Ishikawa (cell line): ENCODE measurements around the gene FGFR1OP2.

Experiments used
- CEBPB ChIP-seq: IDR thresholded peaks from 2 replicates; pipeline ENCODE4 v1.6.1; 2012
- CREB1 ChIP-seq: IDR thresholded peaks from 2 replicates; pipeline ENCODE4 v1.6.1; 2012; ENCODE audit warnings: low read depth
- EGR1 ChIP-seq: IDR thresholded peaks from 2 replicates; pipeline ENCODE4 v1.6.1; 2012
- EP300 ChIP-seq: IDR thresholded peaks from 2 replicates; pipeline ENCODE4 v1.6.1; 2012; ENCODE audit warnings: borderline replicate concordance
- FOXM1 ChIP-seq: IDR thresholded peaks from 2 replicates; pipeline ENCODE4 v1.6.1; 2012; ENCODE audit warnings: low read depth, borderline replicate concordance
- MAX ChIP-seq: IDR thresholded peaks from 2 replicates; pipeline ENCODE4 v1.6.1; 2012
- NFIC ChIP-seq: IDR thresholded peaks from 2 replicates; pipeline ENCODE4 v1.6.1; 2012
- RAD21 ChIP-seq: IDR thresholded peaks from 2 replicates; pipeline ENCODE4 v1.6.1; 2012; ENCODE audit warnings: low read depth
- REST ChIP-seq: IDR thresholded peaks from 2 replicates; pipeline ENCODE4 v1.6.1; 2012; ENCODE audit warnings: low read depth, mild to moderate bottlenecking
- TAF1 ChIP-seq: IDR thresholded peaks from 2 replicates; pipeline ENCODE4 v1.6.1; 2012; ENCODE audit warnings: low read depth, mild to moderate bottlenecking
- TCF12 ChIP-seq: IDR thresholded peaks from 2 replicates; pipeline ENCODE4 v1.6.1; 2012; ENCODE audit warnings: low read depth
- TEAD4 ChIP-seq: IDR thresholded peaks from 2 replicates; pipeline ENCODE4 v1.6.1; 2012
- USF1 ChIP-seq: IDR thresholded peaks from 2 replicates; pipeline ENCODE4 v1.6.1; 2012
- YY1 ChIP-seq: IDR thresholded peaks from 2 replicates; pipeline ENCODE4 v1.6.1; 2012; ENCODE audit warnings: low read depth
- ZBTB7A ChIP-seq: IDR thresholded peaks from 2 replicates; pipeline ENCODE4 v1.6.1; 2012; ENCODE audit warnings: low read depth

The FGFR1OP2 gene

GRCh38 chr12:26936559-26937442, 1.5 kb upstream of the FGFR1OP2 start:
- no peak for TF ChIP-seq RAD21
- TF ChIP-seq NFIC: no peak
- no peak for TF ChIP-seq ZBTB7A
- no peak for TF ChIP-seq REST
- no peak for TF ChIP-seq USF1
- TF ChIP-seq MAX: no peak
- no peak for TF ChIP-seq EP300
- no peak for TF ChIP-seq YY1
- TF ChIP-seq FOXM1: no peak
- no peak for TF ChIP-seq EGR1
- TF ChIP-seq TEAD4: no peak
- TF ChIP-seq TAF1: no peak
- no peak for TF ChIP-seq TCF12
- TF ChIP-seq CREB1: no peak
- TF ChIP-seq CEBPB: no peak

GRCh38 chr12:26937443-26937862, 817 bp upstream of the FGFR1OP2 start:
- TF ChIP-seq TEAD4 (no peak), RAD21 (peak; percentile 1; the same call in 1 of the 2 replicates)

- no peak for TF ChIP-seq NFIC
- peak; percentile 59; the same call in 1 of the 2 replicates for TF ChIP-seq TCF12
- no peak for TF ChIP-seq RAD21
- TF ChIP-seq FOXM1: no peak
- no peak for TF ChIP-seq CREB1
- TF ChIP-seq REST: no peak
- peak; percentile 55; the same call in 1 of the 2 replicates for TF ChIP-seq ZBTB7A
- no peak for TF ChIP-seq YY1
Measured at GRCh38 chr12:26938701-26939062, 412 bp downstream of the FGFR1OP2 start.

GRCh38 chr12:26939192-26939832, 1.0 kb downstream of the FGFR1OP2 start:
- TF ChIP-seq TEAD4 (no peak), FOXM1 (no peak), NFIC (no peak), EP300 (no peak), CREB1 (no peak), YY1 (no peak), TAF1 (no peak), REST (no peak), USF1 (no peak), RAD21 (no peak), EGR1 (no peak), CEBPB (no peak), TCF12 (no peak), MAX (no peak), ZBTB7A (no peak)
